Hindlimb muscle (tissue), 1 donor: ENCODE results near the gene ZCWPW1. TPM values are rescaled to one million over a fixed set of nuclear protein-coding genes. Genes with fewer than 3 reads are reported as not detected.

Source experiments
- polyA plus RNA-seq: library from polyadenylated mRNA; unstranded; fragments of 120-200 nt; gene quantifications from one replicate; pipeline ENCODE4 v1.2.1, GENCODE V29; 2013; ENCODE audit not compliant: insufficient read length

Gene ZCWPW1
- polyA plus RNA-seq, 1 donor = 7.1 TPM

Other genes with a start within 250 kb of the ZCWPW1 start
- gene PVRIG, start 208.8 kb downstream of the ZCWPW1 start, polyA plus RNA-seq = 10.1 TPM
- gene SPDYE3, start 121.0 kb downstream of the ZCWPW1 start, polyA plus RNA-seq = 6.3 TPM
- gene PILRB, start 70.6 kb downstream of the ZCWPW1 start, polyA plus RNA-seq = 18.0 TPM
- 5.2 TPM for gene PILRA, start 55.2 kb downstream of the ZCWPW1 start, polyA plus RNA-seq
- gene MEPCE, start 1.1 kb upstream of the ZCWPW1 start, polyA plus RNA-seq = 35.9 TPM
- gene PPP1R35, start 7.8 kb upstream of the ZCWPW1 start, polyA plus RNA-seq = 15.6 TPM
- gene SPACDR, start 35.6 kb upstream of the ZCWPW1 start, polyA plus RNA-seq = 2.1 TPM
- gene TSC22D4, start 50.5 kb upstream of the ZCWPW1 start, polyA plus RNA-seq = 61.5 TPM
- gene NYAP1, start 55.2 kb upstream of the ZCWPW1 start, polyA plus RNA-seq = 2.2 TPM
- gene AGFG2, start 110.5 kb upstream of the ZCWPW1 start, polyA plus RNA-seq = 15.6 TPM
- 3.5 TPM for gene SAP25, start 145.2 kb upstream of the ZCWPW1 start, polyA plus RNA-seq
- gene LRCH4, start 157.4 kb upstream of the ZCWPW1 start, polyA plus RNA-seq = 31.9 TPM
- gene FBXO24, start 157.6 kb upstream of the ZCWPW1 start, polyA plus RNA-seq = 2.3 TPM
- 255 TPM for gene PCOLCE, start 173.7 kb upstream of the ZCWPW1 start, polyA plus RNA-seq
- gene MOSPD3, start 183.8 kb upstream of the ZCWPW1 start, polyA plus RNA-seq = 17.9 TPM
- gene TFR2, start 212.8 kb upstream of the ZCWPW1 start, polyA plus RNA-seq = 1.3 TPM
- gene ACTL6B, start 227.7 kb upstream of the ZCWPW1 start, polyA plus RNA-seq = not detected
- gene GNB2, start 245.0 kb upstream of the ZCWPW1 start, polyA plus RNA-seq = 159 TPM